ENCODE results near the gene THRB. TPM values are rescaled to one million over a fixed set of nuclear protein-coding genes. Genes with fewer than 3 reads are reported as not detected.
A peak's percentile ranks its signal among the peaks of the same experiment; 100 is the strongest.

THRB gene
- total and polyA plus RNA-seq, 12 donors, result 3.8 to 32.8 (median 26.0) TPM

- DNase-seq, result no peak
Observed at GRCh38 chr3:24242012-24242698, 252.5 kb downstream of the THRB start.

DNA sequence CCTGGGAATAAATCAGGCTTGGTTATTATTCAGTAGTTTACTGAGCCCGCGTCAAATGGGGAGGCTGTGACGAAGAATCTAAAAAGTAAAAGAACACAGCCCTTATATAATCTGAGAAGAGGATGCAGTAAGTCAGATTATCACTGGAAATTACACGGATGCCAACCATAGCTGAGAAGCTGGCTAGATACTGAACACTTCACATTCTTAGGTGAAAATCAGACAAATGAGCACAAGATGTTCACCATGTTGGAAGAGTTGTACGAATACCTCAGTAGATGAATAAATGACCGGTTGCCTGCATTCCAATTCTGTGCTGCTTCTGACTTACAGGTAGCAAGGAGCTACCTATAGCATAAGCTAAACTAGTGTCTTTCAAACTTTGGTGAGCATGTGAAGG, 254.3 kb downstream of the THRB start:
- Histone ChIP-seq H3K27me3 (no peaks in the 10 kb centered on the region), H3K27ac (no peak overlapping the region), H3K36me3 (no peaks in the 10 kb centered on the region), H3K9me3 (no peaks in the 10 kb centered on the region), H3K4me1 (peaks cover 0 to 34% (median 13%) of the 10 kb centered on the region in 9 donors), H3K4me3 (no peak overlapping the region)
- WGBS, 2 donors, result 93 to 95% methylated on average over 6 of the region's 6 CpGs
- no peak for ATAC-seq
- intact Hi-C loops (cut with DNase I), result loop anchor here in 1 of 10 donors (5.0 kb wide), 1 partner anchor 53 kb away; no protein-coding TSS in a partner anchor
- no peak for DNase-seq
- TF ChIP-seq, protein P1, sequence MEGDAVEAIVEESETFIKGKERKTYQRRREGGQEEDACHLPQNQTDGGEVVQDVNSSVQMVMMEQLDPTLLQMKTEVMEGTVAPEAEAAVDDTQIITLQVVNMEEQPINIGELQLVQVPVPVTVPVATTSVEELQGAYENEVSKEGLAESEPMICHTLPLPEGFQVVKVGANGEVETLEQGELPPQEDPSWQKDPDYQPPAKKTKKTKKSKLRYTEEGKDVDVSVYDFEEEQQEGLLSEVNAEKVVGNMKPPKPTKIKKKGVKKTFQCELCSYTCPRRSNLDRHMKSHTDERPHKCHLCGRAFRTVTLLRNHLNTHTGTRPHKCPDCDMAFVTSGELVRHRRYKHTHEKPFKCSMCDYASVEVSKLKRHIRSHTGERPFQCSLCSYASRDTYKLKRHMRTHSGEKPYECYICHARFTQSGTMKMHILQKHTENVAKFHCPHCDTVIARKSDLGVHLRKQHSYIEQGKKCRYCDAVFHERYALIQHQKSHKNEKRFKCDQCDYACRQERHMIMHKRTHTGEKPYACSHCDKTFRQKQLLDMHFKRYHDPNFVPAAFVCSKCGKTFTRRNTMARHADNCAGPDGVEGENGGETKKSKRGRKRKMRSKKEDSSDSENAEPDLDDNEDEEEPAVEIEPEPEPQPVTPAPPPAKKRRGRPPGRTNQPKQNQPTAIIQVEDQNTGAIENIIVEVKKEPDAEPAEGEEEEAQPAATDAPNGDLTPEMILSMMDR (IDR thresholded peaks at IDR 0.05), result no peak

More at GRCh38 chr3:24242012-24242698, 252.5 kb downstream of the THRB start:
- Histone ChIP-seq H3K4me3 (no peak overlapping the region), H3K4me1 (peaks cover 0 to 34% (median 13%) of the 10 kb centered on the region in 9 donors), H3K27me3 (no peaks in the 10 kb centered on the region), H3K27ac (peak overlapping the region in 4 of 10 donors; percentile 18 to 41 (median 28)), H3K9me3 (no peaks in the 10 kb centered on the region), H3K36me3 (no peaks in the 10 kb centered on the region)
- ATAC-seq, result peak in 6 of 8 donors; percentile 10 to 36 (median 30)
- intact Hi-C loops (cut with DNase I), result loop anchor here in 1 of 10 donors (5.0 kb wide), 1 partner anchor 55 kb away; no protein-coding TSS in a partner anchor
- TF ChIP-seq, protein P1 (IDR thresholded peaks at IDR 0.05), result no peak
- WGBS, 2 donors, result 19 to 26% methylated on average over 6 of the region's 6 CpGs

- peak; percentile 68 to 82 (median 76) for ATAC-seq
- 18 to 25% methylated on average over 4 of the region's 4 CpGs for WGBS, 2 donors
Observed at GRCh38 chr3:24237971-24238706, 256.5 kb downstream of the THRB start.

GRCh38 chr3:24235121-24235520, 259.5 kb downstream of the THRB start:
- H3K4me3 ChIP-seq, result no peak overlapping the region
- 80 to 92% methylated on average over 3 of the region's 3 CpGs for WGBS, 2 donors
- DNase-seq, result no peak
- no peak overlapping the region for H3K27ac ChIP-seq
- H3K36me3 ChIP-seq, result no peaks in the 10 kb centered on the region
- H3K9me3 ChIP-seq, result no peaks in the 10 kb centered on the region
- peaks cover 0 to 15% (median 5%) of the 10 kb centered on the region in 9 donors for H3K4me1 ChIP-seq
- no peaks in the 10 kb centered on the region for H3K27me3 ChIP-seq
- intact Hi-C loops (cut with DNase I), result loop anchor here (2.0 to 10.0 kb wide), 9 partner anchors 48 to 350 kb away; no protein-coding TSS in a partner anchor
- ATAC-seq, result no peak
- TF ChIP-seq, protein P1 (IDR thresholded peaks at IDR 0.05), result no peak

More at GRCh38 chr3:24237971-24238706, 256.5 kb downstream of the THRB start:
- Histone ChIP-seq H3K27me3 (no peaks in the 10 kb centered on the region), H3K36me3 (no peaks in the 10 kb centered on the region), H3K27ac (peak overlapping the region in 4 of 10 donors; percentile 1 to 28 (median 16)), H3K4me1 (peaks cover 0 to 32% (median 13%) of the 10 kb centered on the region in 9 donors), H3K9me3 (no peaks in the 10 kb centered on the region), H3K4me3 (no peak overlapping the region)
- DNase-seq, result peak in 1 of 2 donors; percentile 67
- TF ChIP-seq, protein P1 (IDR thresholded peaks at IDR 0.05), result peak in 8 of 9 donors; percentile 33 to 66 (median 59)
- intact Hi-C loops (cut with DNase I), result loop anchor here (1.0 to 10.0 kb wide), 12 partner anchors 51 to 353 kb away; no protein-coding TSS in a partner anchor
